HepG2 (cell line): Measurements from ENCODE around the gene TIMM10. TPM values are rescaled to one million over a fixed set of nuclear protein-coding genes. Genes with fewer than 3 reads are reported as not detected.

Source experiments
- ISX ChIP-seq: sonication (generic); formaldehyde crosslinking; conservative IDR thresholded peaks from 2 replicates; pipeline ENCODE4 v1.5.0; 2020; ENCODE audit warnings: missing genetic modification reagents
- MIXL1 ChIP-seq: IDR thresholded peaks from 2 replicates; pipeline ENCODE4 v1.6.1; 2016
- NFKB2 ChIP-seq: sonication (generic); formaldehyde crosslinking; IDR thresholded peaks from 2 replicates; pipeline ENCODE4 v1.4.0; 2020; ENCODE audit warnings: missing genetic modification reagents, borderline replicate concordance
- NR1H2 ChIP-seq: sonication (generic); formaldehyde crosslinking; IDR thresholded peaks from 2 replicates; pipeline ENCODE4 v1.8.1; 2022; ENCODE audit warnings: low read depth, missing genetic modification reagents, borderline replicate concordance
- NR2F2 ChIP-seq: IDR thresholded peaks from 2 replicates; pipeline ENCODE4 v1.6.1; 2012; ENCODE audit warnings: low read depth, inconsistent platforms, borderline replicate concordance
- REL ChIP-seq: sonication (generic); formaldehyde crosslinking; conservative IDR thresholded peaks from 2 replicates; pipeline ENCODE4 v1.8.0; 2022; ENCODE audit warnings: mild to moderate bottlenecking, missing genetic modification reagents, moderate library complexity
- ZC3H4 ChIP-seq: sonication (generic); formaldehyde crosslinking; IDR thresholded peaks from 2 replicates; pipeline ENCODE4 v1.4.0; 2020; ENCODE audit warnings: missing genetic modification reagents, borderline replicate concordance
- ZNF143 ChIP-seq: sonication (generic); formaldehyde crosslinking; IDR thresholded peaks from 2 replicates; pipeline ENCODE4 v1.4.0; 2020; ENCODE audit warnings: missing genetic modification reagents
- ZNF20 ChIP-seq: sonication (generic); formaldehyde crosslinking; IDR thresholded peaks from 2 replicates; pipeline ENCODE4 v1.4.0; 2020; ENCODE audit warnings: mild to moderate bottlenecking, moderate library complexity, missing genetic modification reagents
- ZNF205 ChIP-seq: IDR thresholded peaks from 2 replicates; pipeline ENCODE4 v1.6.1; 2018; ENCODE audit warnings: missing biosample characterization, missing genetic modification reagents
- ZNF343 ChIP-seq: sonication (generic); formaldehyde crosslinking; IDR thresholded peaks from 2 replicates; pipeline ENCODE4 v1.4.0; 2020; ENCODE audit warnings: mild to moderate bottlenecking, missing genetic modification reagents
- ZNF350 ChIP-seq: sonication (generic); formaldehyde crosslinking; IDR thresholded peaks from 2 replicates; pipeline ENCODE4 v1.4.0; 2020; ENCODE audit warnings: mild to moderate bottlenecking, low read depth, missing genetic modification reagents, borderline replicate concordance
- ZNF672 ChIP-seq: sonication (generic); formaldehyde crosslinking; IDR thresholded peaks from 2 replicates; pipeline ENCODE4 v1.8.1; 2022; ENCODE audit warnings: missing genetic modification reagents
- polyA plus RNA-seq, 8 experiments: library from polyadenylated mRNA; depleted of rRNA in 3 of 8; stranded (reverse) in 7 of 8; unstranded in 1 of 8; fragments of >200 nt; fragmentation: Illumina TruSeq in 4 of 8; extraction: Trizol in 4 of 8; gene quantifications; 2 replicates each; pipeline versions ENCODE4 v1.2.1 to v1.2.3, GENCODE V29; 2011 to 2016; ENCODE audit warnings: low read depth in 4 of 8, missing spikeins in 1 of 8, mixed read lengths in 1 of 8; ENCODE audit not compliant: insufficient read depth in 1 of 8
- total RNA-seq, 5 experiments: library from RNA; depleted of rRNA; stranded (reverse); fragments of >200 nt; fragmentation: Illumina TruSeq; extraction: Trizol; gene quantifications; 2 replicates each; pipeline ENCODE4 v1.2.3, GENCODE V29; 2016; ENCODE audit warnings: low read depth in 1 of 5
- TF ChIP-seq, protein P1 (sequence below): sonication (generic); IDR thresholded peaks from 2 replicates; pipeline ENCODE4 v1.6.1; 2016; ENCODE audit warnings: low read depth, borderline replicate concordance
- TF ChIP-seq, protein P2 (sequence below): IDR thresholded peaks from 2 replicates; pipeline ENCODE4 v1.4.0; 2020; ENCODE audit warnings: mild to moderate bottlenecking, missing genetic modification reagents
- TF ChIP-seq, protein P3 (sequence below): sonication (generic); formaldehyde crosslinking; IDR thresholded peaks from 2 replicates; pipeline ENCODE4 v1.5.1; 2020; ENCODE audit warnings: mild to moderate bottlenecking, missing genetic modification reagents, moderate library complexity
- TF ChIP-seq, protein P4 (sequence below): sonication (generic); formaldehyde crosslinking; IDR thresholded peaks from 2 replicates; pipeline ENCODE4 v1.5.0; 2020; ENCODE audit warnings: mild to moderate bottlenecking, missing genetic modification reagents

The TIMM10 gene
- total and polyA plus RNA-seq, 2 of the 13 experiments (the other 11 are each of a cell fraction or from before 2014, with no cell fraction given): 67.8 to 82.2 TPM

DNA sequence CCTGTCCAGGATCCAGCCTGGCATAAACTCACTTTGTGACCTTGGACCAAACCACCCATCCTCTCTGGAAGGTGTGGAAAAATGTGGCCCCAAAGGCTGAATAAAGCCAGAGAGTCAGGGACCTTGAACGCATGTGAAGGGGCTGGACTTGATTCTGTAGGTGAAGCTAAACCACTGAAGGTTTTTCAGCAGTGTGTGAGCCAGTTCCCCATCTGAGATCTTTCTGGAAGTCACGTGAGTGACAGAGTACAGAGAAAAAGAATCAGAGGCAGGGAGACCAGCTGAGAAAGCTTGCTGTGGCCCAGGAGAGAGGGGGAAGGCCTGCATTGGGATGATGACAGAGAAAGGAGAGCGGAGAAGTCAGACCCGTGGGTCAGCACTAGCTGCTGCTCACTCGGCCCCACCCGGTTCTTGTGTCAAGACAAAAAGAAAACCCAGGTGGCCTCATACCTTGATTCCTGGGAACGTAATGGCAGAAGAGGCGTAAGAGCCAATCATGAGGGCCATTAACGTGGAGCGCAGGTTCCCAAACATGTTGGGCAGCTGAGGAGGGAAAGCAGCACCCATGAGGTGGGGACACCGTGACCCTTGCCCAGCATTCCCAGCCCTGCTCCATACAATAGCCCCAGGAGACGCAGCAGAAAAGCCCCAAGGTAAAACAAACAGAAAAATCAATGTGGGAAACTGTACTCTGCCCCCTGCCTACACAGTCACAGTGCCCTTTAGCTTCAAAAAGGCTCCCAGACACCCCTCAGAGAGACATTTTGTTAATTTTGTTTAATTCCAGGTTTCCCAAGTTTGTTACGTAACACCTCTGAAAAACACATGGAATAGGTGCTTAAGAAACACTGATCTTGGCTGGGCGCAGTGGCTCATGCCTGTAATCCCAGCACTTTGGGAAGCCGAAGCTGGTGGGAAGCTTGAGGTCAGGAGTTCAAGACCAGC lies 33.0 kb downstream of the TIMM10 start (continued):
- TF ChIP-seq ZC3H4 (no peak), REL (CRISPR knock-in tag) (no peak), ZNF350 (CRISPR knock-in tag) (no peak; the same call in 1 of the 2 replicates), NFKB2 (CRISPR knock-in tag) (peak; percentile 65; the same call in 1 of the 2 replicates), NR2F2 (peak; percentile 81), ZNF20 (CRISPR knock-in tag) (no peak), ZNF672 (no peak), ISX (no peak), NR1H2 (CRISPR knock-in tag) (peak; percentile 69; the same call in 1 of the 2 replicates), MIXL1 (peak; percentile 61), ZNF205 (CRISPR knock-in tag) (0 out of 2 replicates have a peak, but pooled peaks have one; percentile 26), ZNF143 (CRISPR knock-in tag) (peak; percentile 44; the same call in 1 of the 2 replicates), ZNF343 (CRISPR knock-in tag) (peak; percentile 26; the same call in 1 of the 2 replicates)
- TF ChIP-seq, protein P1, sequence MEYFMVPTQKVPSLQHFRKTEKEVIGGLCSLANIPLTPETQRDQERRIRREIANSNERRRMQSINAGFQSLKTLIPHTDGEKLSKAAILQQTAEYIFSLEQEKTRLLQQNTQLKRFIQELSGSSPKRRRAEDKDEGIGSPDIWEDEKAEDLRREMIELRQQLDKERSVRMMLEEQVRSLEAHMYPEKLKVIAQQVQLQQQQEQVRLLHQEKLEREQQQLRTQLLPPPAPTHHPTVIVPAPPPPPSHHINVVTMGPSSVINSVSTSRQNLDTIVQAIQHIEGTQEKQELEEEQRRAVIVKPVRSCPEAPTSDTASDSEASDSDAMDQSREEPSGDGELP: peak; percentile 37; the same call in 1 of the 2 replicates
- TF ChIP-seq, protein P2, sequence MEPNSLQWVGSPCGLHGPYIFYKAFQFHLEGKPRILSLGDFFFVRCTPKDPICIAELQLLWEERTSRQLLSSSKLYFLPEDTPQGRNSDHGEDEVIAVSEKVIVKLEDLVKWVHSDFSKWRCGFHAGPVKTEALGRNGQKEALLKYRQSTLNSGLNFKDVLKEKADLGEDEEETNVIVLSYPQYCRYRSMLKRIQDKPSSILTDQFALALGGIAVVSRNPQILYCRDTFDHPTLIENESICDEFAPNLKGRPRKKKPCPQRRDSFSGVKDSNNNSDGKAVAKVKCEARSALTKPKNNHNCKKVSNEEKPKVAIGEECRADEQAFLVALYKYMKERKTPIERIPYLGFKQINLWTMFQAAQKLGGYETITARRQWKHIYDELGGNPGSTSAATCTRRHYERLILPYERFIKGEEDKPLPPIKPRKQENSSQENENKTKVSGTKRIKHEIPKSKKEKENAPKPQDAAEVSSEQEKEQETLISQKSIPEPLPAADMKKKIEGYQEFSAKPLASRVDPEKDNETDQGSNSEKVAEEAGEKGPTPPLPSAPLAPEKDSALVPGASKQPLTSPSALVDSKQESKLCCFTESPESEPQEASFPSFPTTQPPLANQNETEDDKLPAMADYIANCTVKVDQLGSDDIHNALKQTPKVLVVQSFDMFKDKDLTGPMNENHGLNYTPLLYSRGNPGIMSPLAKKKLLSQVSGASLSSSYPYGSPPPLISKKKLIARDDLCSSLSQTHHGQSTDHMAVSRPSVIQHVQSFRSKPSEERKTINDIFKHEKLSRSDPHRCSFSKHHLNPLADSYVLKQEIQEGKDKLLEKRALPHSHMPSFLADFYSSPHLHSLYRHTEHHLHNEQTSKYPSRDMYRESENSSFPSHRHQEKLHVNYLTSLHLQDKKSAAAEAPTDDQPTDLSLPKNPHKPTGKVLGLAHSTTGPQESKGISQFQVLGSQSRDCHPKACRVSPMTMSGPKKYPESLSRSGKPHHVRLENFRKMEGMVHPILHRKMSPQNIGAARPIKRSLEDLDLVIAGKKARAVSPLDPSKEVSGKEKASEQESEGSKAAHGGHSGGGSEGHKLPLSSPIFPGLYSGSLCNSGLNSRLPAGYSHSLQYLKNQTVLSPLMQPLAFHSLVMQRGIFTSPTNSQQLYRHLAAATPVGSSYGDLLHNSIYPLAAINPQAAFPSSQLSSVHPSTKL (CRISPR knock-in tag): peak; percentile 85
- TF ChIP-seq, protein P3, sequence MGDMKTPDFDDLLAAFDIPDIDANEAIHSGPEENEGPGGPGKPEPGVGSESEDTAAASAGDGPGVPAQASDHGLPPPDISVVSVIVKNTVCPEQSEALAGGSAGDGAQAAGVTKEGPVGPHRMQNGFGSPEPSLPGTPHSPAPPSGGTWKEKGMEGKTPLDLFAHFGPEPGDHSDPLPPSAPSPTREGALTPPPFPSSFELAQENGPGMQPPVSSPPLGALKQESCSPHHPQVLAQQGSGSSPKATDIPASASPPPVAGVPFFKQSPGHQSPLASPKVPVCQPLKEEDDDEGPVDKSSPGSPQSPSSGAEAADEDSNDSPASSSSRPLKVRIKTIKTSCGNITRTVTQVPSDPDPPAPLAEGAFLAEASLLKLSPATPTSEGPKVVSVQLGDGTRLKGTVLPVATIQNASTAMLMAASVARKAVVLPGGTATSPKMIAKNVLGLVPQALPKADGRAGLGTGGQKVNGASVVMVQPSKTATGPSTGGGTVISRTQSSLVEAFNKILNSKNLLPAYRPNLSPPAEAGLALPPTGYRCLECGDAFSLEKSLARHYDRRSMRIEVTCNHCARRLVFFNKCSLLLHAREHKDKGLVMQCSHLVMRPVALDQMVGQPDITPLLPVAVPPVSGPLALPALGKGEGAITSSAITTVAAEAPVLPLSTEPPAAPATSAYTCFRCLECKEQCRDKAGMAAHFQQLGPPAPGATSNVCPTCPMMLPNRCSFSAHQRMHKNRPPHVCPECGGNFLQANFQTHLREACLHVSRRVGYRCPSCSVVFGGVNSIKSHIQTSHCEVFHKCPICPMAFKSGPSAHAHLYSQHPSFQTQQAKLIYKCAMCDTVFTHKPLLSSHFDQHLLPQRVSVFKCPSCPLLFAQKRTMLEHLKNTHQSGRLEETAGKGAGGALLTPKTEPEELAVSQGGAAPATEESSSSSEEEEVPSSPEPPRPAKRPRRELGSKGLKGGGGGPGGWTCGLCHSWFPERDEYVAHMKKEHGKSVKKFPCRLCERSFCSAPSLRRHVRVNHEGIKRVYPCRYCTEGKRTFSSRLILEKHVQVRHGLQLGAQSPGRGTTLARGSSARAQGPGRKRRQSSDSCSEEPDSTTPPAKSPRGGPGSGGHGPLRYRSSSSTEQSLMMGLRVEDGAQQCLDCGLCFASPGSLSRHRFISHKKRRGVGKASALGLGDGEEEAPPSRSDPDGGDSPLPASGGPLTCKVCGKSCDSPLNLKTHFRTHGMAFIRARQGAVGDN (CRISPR knock-in tag): peak; percentile 88
- TF ChIP-seq, protein P4, sequence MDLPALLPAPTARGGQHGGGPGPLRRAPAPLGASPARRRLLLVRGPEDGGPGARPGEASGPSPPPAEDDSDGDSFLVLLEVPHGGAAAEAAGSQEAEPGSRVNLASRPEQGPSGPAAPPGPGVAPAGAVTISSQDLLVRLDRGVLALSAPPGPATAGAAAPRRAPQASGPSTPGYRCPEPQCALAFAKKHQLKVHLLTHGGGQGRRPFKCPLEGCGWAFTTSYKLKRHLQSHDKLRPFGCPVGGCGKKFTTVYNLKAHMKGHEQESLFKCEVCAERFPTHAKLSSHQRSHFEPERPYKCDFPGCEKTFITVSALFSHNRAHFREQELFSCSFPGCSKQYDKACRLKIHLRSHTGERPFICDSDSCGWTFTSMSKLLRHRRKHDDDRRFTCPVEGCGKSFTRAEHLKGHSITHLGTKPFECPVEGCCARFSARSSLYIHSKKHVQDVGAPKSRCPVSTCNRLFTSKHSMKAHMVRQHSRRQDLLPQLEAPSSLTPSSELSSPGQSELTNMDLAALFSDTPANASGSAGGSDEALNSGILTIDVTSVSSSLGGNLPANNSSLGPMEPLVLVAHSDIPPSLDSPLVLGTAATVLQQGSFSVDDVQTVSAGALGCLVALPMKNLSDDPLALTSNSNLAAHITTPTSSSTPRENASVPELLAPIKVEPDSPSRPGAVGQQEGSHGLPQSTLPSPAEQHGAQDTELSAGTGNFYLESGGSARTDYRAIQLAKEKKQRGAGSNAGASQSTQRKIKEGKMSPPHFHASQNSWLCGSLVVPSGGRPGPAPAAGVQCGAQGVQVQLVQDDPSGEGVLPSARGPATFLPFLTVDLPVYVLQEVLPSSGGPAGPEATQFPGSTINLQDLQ: peak; percentile 91
